Activated B cell treated with CpG ODN at 0.5 μM for 24 hours (primary cell): ENCODE results near the gene NKIRAS1. TPM values are rescaled to one million over a fixed set of nuclear protein-coding genes. Genes with fewer than 3 reads are reported as not detected.
"Not testable (repeated sequence)": the region's sequence is repeated elsewhere in the genome, so short reads cannot be mapped to it uniquely, and the experiment has no call there.

Experiments
- ATAC-seq: fragments of 200-7000 bp; cut with Tn5 transposase; one replicate; pipeline ENCODE4 v1.10.0; 2021; ENCODE audit warnings: low read depth, mild to moderate bottlenecking, moderate library complexity
- CTCF ChIA-PET: fragments of 350-600 bp; sonication (Branson Sonifier 250); formaldehyde crosslinking; loops from one replicate; lab custom pipeline; 2021; ENCODE audit warnings: antibody characterized with exemption; lab: Charles Lee
- POLR2A ChIA-PET: fragments of 350-600 bp; sonication (Branson Sonifier 250); formaldehyde crosslinking; loops from one replicate; lab custom pipeline; 2021; ENCODE audit warnings: antibody characterized with exemption; lab: Charles Lee
- DNase-seq: peaks from one replicate; pipeline ENCODE4 v3.0.0; 2022
- H3K27ac Mint-ChIP-seq: one replicate; pipeline ENCODE4 v1.8.0; 2020; ENCODE audit warnings: mixed read lengths
- H3K27me3 Mint-ChIP-seq: one replicate; pipeline ENCODE4 v1.8.0; 2021; ENCODE audit warnings: mixed read lengths
- H3K36me3 Mint-ChIP-seq: one replicate; pipeline ENCODE4 v1.8.0; 2021; ENCODE audit warnings: low read depth, mixed read lengths
- H3K4me1 Mint-ChIP-seq: one replicate; pipeline ENCODE4 v1.8.0; 2021; ENCODE audit warnings: mixed read lengths
- H3K4me3 Mint-ChIP-seq: one replicate; pipeline ENCODE4 v1.8.0; 2020; ENCODE audit warnings: mild to moderate bottlenecking, mixed read lengths
- H3K9me3 Mint-ChIP-seq: one replicate; pipeline ENCODE4 v1.8.0; 2020; ENCODE audit warnings: mixed read lengths
- CTCF ChIP-seq: fragments of 200-600 bp; IDR thresholded peaks from one replicate; pipeline ENCODE4 v1.8.0; 2022; ENCODE audit warnings: antibody characterized with exemption, mild to moderate bottlenecking
- intact Hi-C: fragments of 100-400 bp; cut with micrococcal nuclease; formaldehyde crosslinking; loops from one replicate; pipeline ENCODE4 v1.15.1; 2024
- total RNA-seq: library from RNA; stranded (reverse); gene quantifications from 2 replicates; pipeline ENCODE4 v1.2.3, GENCODE V29; 2022

NKIRAS1 gene
- total RNA-seq, 1 donor from 2014 or later: 3.4 TPM

DNA sequence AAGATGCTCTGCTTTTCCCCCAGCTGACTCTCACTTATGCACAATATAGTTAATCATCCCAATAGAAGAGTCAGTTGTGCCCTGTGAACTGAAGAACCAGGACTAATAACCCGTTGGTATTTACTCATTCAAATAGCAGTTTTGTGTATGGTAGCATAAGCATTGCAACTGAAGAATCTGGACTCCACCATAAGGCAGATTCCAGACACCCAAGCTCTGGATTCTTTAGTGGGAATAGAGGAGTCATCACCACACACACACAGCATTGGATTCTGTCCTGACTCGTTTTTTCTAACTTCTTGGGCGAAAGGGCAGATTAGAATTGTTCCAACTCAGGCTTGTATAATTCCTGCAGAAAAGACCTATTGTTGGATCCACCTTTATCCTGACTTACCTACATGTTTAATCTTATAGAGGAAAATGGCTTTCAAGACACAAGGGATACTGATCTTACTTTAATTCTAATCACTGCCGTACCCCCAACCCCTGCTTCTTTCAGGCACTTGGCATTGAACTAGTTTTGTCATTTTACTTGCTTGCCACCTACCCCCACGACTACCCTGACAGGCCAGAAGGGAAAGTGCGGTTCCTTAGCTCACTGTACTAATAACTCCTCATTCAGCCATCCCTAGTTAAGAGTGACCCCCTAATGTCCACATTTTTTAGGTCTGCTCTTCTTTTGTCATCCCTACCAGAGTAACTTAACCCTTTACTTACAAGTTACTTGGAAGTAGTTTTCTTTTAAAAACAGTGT lies 42.3 kb downstream of the NKIRAS1 start:
- ATAC-seq (no peak), DNase-seq (no peak)
- H3K27ac Mint-ChIP-seq: no peak overlapping the region
- peaks cover 11% of the 10 kb centered on the region for H3K36me3 Mint-ChIP-seq
- CTCF ChIA-PET: interaction anchor here (1.0 to 1.3 kb wide), 2 partner anchors 10 to 14 kb away, joined by 3 to 5 read pairs; no protein-coding TSS in a partner anchor
- POLR2A ChIA-PET: interaction anchor here (0.5 kb wide), 1 partner anchor 27 kb away, joined by 5 read pairs; no protein-coding TSS in a partner anchor
- H3K27me3 Mint-ChIP-seq: no peaks in the 10 kb centered on the region
- no peak for TF ChIP-seq CTCF
- H3K4me1 Mint-ChIP-seq: peaks cover 37% of the 10 kb centered on the region
- H3K9me3 Mint-ChIP-seq: no peaks in the 10 kb centered on the region
- H3K4me3 Mint-ChIP-seq: no peak overlapping the region
- intact Hi-C loops: no loop called here

- H3K27ac Mint-ChIP-seq: no peak overlapping the region
- H3K27me3 Mint-ChIP-seq: no peaks in the 10 kb centered on the region
Observed at GRCh38 chr3:23873941-23874340, 42.8 kb downstream of the NKIRAS1 start.

GRCh38 chr3:23872330-23872729 lies 44.5 kb downstream of the NKIRAS1 start:
- DNase-seq (no peak), ATAC-seq (no peak)
- Mint-ChIP-seq H3K9me3 (no peaks in the 10 kb centered on the region), H3K4me1 (peaks cover 36% of the 10 kb centered on the region), H3K36me3 (peaks cover 3% of the 10 kb centered on the region), H3K4me3 (no peak overlapping the region), H3K27ac (no peak overlapping the region), H3K27me3 (no peaks in the 10 kb centered on the region)
- TF ChIP-seq CTCF: no peak
- intact Hi-C loops: no loop called here
- CTCF ChIA-PET: no interaction called here
- POLR2A ChIA-PET: no interaction called here

More at GRCh38 chr3:23873941-23874340, 42.8 kb downstream of the NKIRAS1 start:
- ChIA-PET CTCF (interaction anchor here (1.0 kb wide), 1 partner anchor 9 kb away, joined by 3 read pairs; no protein-coding TSS in a partner anchor), POLR2A (no interaction called here)
- intact Hi-C loops: no loop called here
- no peaks in the 10 kb centered on the region for H3K9me3 Mint-ChIP-seq
- no peak for DNase-seq
- H3K4me1 Mint-ChIP-seq: peaks cover 33% of the 10 kb centered on the region
- H3K36me3 Mint-ChIP-seq: peaks cover 6% of the 10 kb centered on the region
- TF ChIP-seq CTCF: no peak
- no peak overlapping the region for H3K4me3 Mint-ChIP-seq
- no peak for ATAC-seq

GRCh38 chr3:23871361-23871760 lies 45.4 kb downstream of the NKIRAS1 start:
- intact Hi-C loops, H3K9me3 Mint-ChIP-seq, H3K27me3 Mint-ChIP-seq, H3K4me3 Mint-ChIP-seq, H3K27ac Mint-ChIP-seq, H3K36me3 Mint-ChIP-seq, POLR2A ChIA-PET, DNase-seq, CTCF ChIA-PET, ATAC-seq: not testable (repeated sequence)
- peaks cover 32% of the 10 kb centered on the region for H3K4me1 Mint-ChIP-seq

GRCh38 chr3:23870663-23871043 lies 46.1 kb downstream of the NKIRAS1 start:
- H3K9me3 Mint-ChIP-seq, POLR2A ChIA-PET, H3K4me3 Mint-ChIP-seq, intact Hi-C loops, H3K36me3 Mint-ChIP-seq, DNase-seq, H3K27me3 Mint-ChIP-seq, ATAC-seq, H3K27ac Mint-ChIP-seq: not testable (repeated sequence)
- CTCF ChIA-PET: interaction anchor here (1.6 kb wide), 1 partner anchor 18 kb away, joined by 4 read pairs; no protein-coding TSS in a partner anchor
- peaks cover 34% of the 10 kb centered on the region for H3K4me1 Mint-ChIP-seq

DNA sequence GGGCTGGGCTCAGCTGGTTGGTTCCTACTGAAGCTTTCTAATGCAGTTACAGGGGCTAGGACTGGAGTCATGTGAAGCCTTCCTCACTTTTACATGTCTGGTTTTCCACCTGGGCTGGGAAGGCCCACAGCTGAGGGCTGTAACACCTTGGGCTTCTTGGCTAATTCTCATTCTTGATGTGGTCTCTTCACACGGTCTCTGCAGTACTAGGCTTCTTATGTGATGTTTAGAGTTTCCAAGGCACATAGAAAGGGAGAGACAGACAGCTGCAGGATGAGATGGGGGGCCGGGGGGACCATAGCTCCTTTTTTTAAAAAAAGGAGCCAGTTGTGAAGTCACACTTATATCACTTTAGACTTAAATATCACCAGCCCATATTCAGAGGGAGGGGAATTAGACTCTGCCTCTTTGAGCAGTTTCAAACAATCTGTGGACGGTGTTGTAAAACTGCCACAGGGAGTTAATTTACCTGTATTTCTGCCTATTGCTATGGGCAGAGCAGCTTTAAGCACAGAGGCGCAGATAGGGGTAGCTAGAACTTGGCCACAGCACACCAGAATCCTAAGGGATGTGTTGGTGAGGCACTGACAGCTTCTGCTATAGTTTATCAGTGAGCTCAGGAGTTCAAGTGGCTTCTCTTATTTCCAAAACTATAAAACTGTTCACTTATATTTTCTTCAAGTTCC lies 46.7 kb downstream of the NKIRAS1 start:
- Mint-ChIP-seq H3K36me3 (peaks cover 7% of the 10 kb centered on the region), H3K4me3 (no peak overlapping the region), H3K27me3 (no peaks in the 10 kb centered on the region), H3K9me3 (no peaks in the 10 kb centered on the region), H3K27ac (no peak overlapping the region), H3K4me1 (peaks cover 39% of the 10 kb centered on the region)
- DNase-seq (no peak), ATAC-seq (no peak)
- intact Hi-C loops: loop anchor here (5.0 kb wide), 2 partner anchors 948 to 1308 kb away; no protein-coding TSS in a partner anchor
- ChIA-PET POLR2A (no interaction called here), CTCF (interaction anchor here (1.6 kb wide), 1 partner anchor 19 kb away, joined by 4 read pairs; no protein-coding TSS in a partner anchor)
- no peak for TF ChIP-seq CTCF
